Upper lobe of left lung (tissue), 6 donors: ENCODE data around the gene EMID1. TPM values are rescaled to one million over a fixed set of nuclear protein-coding genes. Genes with fewer than 3 reads are reported as not detected.

ENCODE experiments used
- ATAC-seq, 2 donors: fragments of 200-7000 bp; cut with Tn5 transposase; one replicate each; pipeline ENCODE4 v1.9.1; 2022; ENCODE audit warnings: mild to moderate bottlenecking in 2 of 2, moderate library complexity in 2 of 2; ENCODE audit not compliant: low FRiP score in 2 of 2
- DNase-seq, 2 donors: peaks; one replicate each; pipeline ENCODE4 v3.0.0-alpha.2; 2019 to 2020
- H3K27ac ChIP-seq, 4 donors: fragments of 200-600 bp; sonication (generic); one replicate each; pipeline ENCODE4 v1.5.1; 2016 to 2019
- H3K27me3 ChIP-seq, 4 donors: fragments of 200-600 bp; sonication (generic); one replicate each; pipeline ENCODE4 v1.5.1; 2017 to 2019
- H3K36me3 ChIP-seq, 4 donors: fragments of 200-600 bp; sonication (generic); one replicate each; pipeline ENCODE4 v1.5.1; 2016 to 2019
- H3K4me1 ChIP-seq, 4 donors: fragments of 200-600 bp; sonication (generic); one replicate each; pipeline ENCODE4 v1.5.1; 2018 to 2019
- H3K4me3 ChIP-seq, 4 donors: fragments of 200-600 bp; sonication (generic); one replicate each; pipeline ENCODE4 v1.5.1; 2017 to 2019; ENCODE audit warnings: mild to moderate bottlenecking in 2 of 4, moderate library complexity in 1 of 4
- H3K9me3 ChIP-seq, 4 donors: fragments of 200-600 bp; sonication (generic); one replicate each; pipeline ENCODE4 v1.5.1; 2018 to 2019
- EP300 ChIP-seq, 4 donors: sonication (generic); formaldehyde crosslinking; IDR thresholded peaks; one replicate each; pipeline ENCODE4 v1.5.1; 2017; ENCODE audit warnings: antibody characterized with exemption in 4 of 4, control low read depth in 2 of 4
- POLR2A ChIP-seq, 4 donors: fragments of 450-650 bp; IDR thresholded peaks; one replicate each; pipeline ENCODE4 v1.5.1; 2016 to 2017; ENCODE audit warnings: antibody characterized with exemption in 4 of 4, mild to moderate bottlenecking in 2 of 4
- POLR2AphosphoS5 ChIP-seq, 2 donors: sonication (generic); formaldehyde crosslinking; IDR thresholded peaks; one replicate each; pipeline ENCODE4 v1.5.1; 2017; ENCODE audit warnings: antibody characterized with exemption in 2 of 2
- WGBS, 2 donors: methylation state at CpG; one replicate each; pipeline ENCODE4 v1.1.5; 2017 to 2018; 5-methylcytosine and 5-hydroxymethylcytosine counted together
- total RNA-seq, 6 donors: library from RNA; depleted of rRNA in 4 of 6; stranded (reverse); fragments of >200 nt in 4 of 6; gene quantifications; one replicate each; pipeline versions ENCODE4 v1.1.0 to v1.2.1, GENCODE V29; 2016 to 2021
- TF ChIP-seq, protein P1 (sequence below), 6 experiments: fragments of 450-650 bp in 4 of 6; fragments of 200-600 bp in 2 of 6; sonication (generic) in 2 of 6; IDR thresholded peaks; one replicate each; pipeline ENCODE4 v1.5.1; 2016 to 2019; ENCODE audit warnings: antibody characterized with exemption in 6 of 6
- donor health status: DM: no; HTN: no; CAD: no; lungs with moderate emphysema.
- donor health status: DM: no; HTN: yes; CAD: no; lungs with severe emphysema.

Gene EMID1
- total RNA-seq, result 10 to 100 TPM in 2 of 6 donors, 1 to 10 TPM in 4; 2.1 to 31.6 (median 8.4) TPM

GRCh38 chr22:29205594-29206371, at the start of gene EMID1:
Gene EMID1 (plus strand): TSS chr22:29205896. CDS start chr22:29206039, 143 bp downstream.
- no peak for TF ChIP-seq POLR2A (IDR thresholded peaks at IDR 0.05)
- TF ChIP-seq, protein P1, sequence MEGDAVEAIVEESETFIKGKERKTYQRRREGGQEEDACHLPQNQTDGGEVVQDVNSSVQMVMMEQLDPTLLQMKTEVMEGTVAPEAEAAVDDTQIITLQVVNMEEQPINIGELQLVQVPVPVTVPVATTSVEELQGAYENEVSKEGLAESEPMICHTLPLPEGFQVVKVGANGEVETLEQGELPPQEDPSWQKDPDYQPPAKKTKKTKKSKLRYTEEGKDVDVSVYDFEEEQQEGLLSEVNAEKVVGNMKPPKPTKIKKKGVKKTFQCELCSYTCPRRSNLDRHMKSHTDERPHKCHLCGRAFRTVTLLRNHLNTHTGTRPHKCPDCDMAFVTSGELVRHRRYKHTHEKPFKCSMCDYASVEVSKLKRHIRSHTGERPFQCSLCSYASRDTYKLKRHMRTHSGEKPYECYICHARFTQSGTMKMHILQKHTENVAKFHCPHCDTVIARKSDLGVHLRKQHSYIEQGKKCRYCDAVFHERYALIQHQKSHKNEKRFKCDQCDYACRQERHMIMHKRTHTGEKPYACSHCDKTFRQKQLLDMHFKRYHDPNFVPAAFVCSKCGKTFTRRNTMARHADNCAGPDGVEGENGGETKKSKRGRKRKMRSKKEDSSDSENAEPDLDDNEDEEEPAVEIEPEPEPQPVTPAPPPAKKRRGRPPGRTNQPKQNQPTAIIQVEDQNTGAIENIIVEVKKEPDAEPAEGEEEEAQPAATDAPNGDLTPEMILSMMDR (IDR thresholded peaks at IDR 0.05), result peak in 3 of 6 experiments; percentile 20 to 40 (median 21)
- Histone ChIP-seq H3K4me1 (peaks cover 19 to 48% (median 40%) of the 10 kb centered on the region in 4 donors), H3K27ac (peak within 1 kb of the TSS; percentile 44 to 93 (median 68)), H3K4me3 (peak within 1 kb of the TSS; percentile 53 to 73 (median 59)), H3K36me3 (no peaks in the 10 kb centered on the region), H3K27me3 (peaks cover 0 to 7% (median 0%) of the 10 kb centered on the region in 4 donors), H3K9me3 (no peaks in the 10 kb centered on the region)
- ATAC-seq, result peak in 1 of 2 donors; percentile 41
- peak; percentile 36 to 90 for DNase-seq
- 5 to 8% methylated on average over 7 to 28 of the region's 90 CpGs for WGBS, 2 donors

GRCh38 chr22:29155966-29156365, 49.7 kb upstream of the EMID1 start:
- Histone ChIP-seq H3K36me3 (no peaks in the 10 kb centered on the region), H3K4me3 (no peak overlapping the region), H3K4me1 (peaks cover 17 to 29% (median 24%) of the 10 kb centered on the region in 4 donors), H3K27ac (no peak overlapping the region), H3K9me3 (no peaks in the 10 kb centered on the region), H3K27me3 (no peaks in the 10 kb centered on the region)
- TF ChIP-seq POLR2A (IDR thresholded peaks at IDR 0.05), result no peak
- no peak for TF ChIP-seq EP300 (IDR thresholded peaks at IDR 0.05)
- TF ChIP-seq POLR2AphosphoS5 (IDR thresholded peaks at IDR 0.05), result no peak
- TF ChIP-seq, protein P1 (IDR thresholded peaks at IDR 0.05), result no peak
- WGBS, 2 donors, result 71 to 100% methylated on average over 1 of the region's 1 CpG
- ATAC-seq (no peak), DNase-seq (no peak)

DNA sequence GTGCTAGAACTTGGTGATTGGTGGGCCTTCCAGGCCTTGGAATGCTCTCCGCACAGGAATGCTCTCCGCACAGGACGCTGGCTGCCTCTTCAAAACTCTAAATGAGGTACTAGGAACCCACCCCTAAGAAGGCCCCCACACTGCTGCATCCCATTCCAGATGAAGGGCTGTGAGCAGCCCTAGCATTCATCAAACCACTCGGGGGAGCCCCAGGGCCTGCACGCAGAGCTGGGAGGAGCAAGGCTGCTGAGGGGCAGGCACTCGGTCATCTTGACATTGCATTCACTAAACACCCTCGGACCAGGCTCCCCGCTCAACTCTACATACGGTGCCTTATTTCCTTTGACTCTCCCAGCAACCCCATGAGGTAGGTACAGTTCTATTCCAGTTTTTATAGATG, 49.2 kb upstream of the EMID1 start:
- ATAC-seq (no peak), DNase-seq (no peak)
- WGBS, 2 donors, result 40 to 55% methylated on average over 1 to 8 of the region's 9 CpGs
- H3K36me3 ChIP-seq, result no peaks in the 10 kb centered on the region
- H3K4me3 ChIP-seq, result no peak overlapping the region
- H3K27me3 ChIP-seq, result no peaks in the 10 kb centered on the region
- TF ChIP-seq POLR2A (IDR thresholded peaks at IDR 0.05), result no peak
- no peak for TF ChIP-seq POLR2AphosphoS5 (IDR thresholded peaks at IDR 0.05)
- no peak for TF ChIP-seq EP300 (IDR thresholded peaks at IDR 0.05)
- TF ChIP-seq, protein P1 (IDR thresholded peaks at IDR 0.05), result no peak
- no peak overlapping the region for H3K27ac ChIP-seq
- H3K4me1 ChIP-seq, result peaks cover 17 to 29% (median 24%) of the 10 kb centered on the region in 4 donors
- H3K9me3 ChIP-seq, result no peaks in the 10 kb centered on the region

GRCh38 chr22:29157759-29158535, 47.7 kb upstream of the EMID1 start:
- H3K9me3 ChIP-seq, result no peaks in the 10 kb centered on the region
- no peaks in the 10 kb centered on the region for H3K27me3 ChIP-seq
- 88 to 96% methylated on average over 11 of the region's 11 CpGs for WGBS, 2 donors
- ATAC-seq, result no peak
- H3K36me3 ChIP-seq, result no peaks in the 10 kb centered on the region
- no peak overlapping the region for H3K27ac ChIP-seq
- H3K4me3 ChIP-seq, result no peak overlapping the region
- H3K4me1 ChIP-seq, result peaks cover 8 to 18% (median 12%) of the 10 kb centered on the region in 4 donors
- no peak for DNase-seq
- no peak for TF ChIP-seq POLR2AphosphoS5 (IDR thresholded peaks at IDR 0.05)
- no peak for TF ChIP-seq EP300 (IDR thresholded peaks at IDR 0.05)
- TF ChIP-seq, protein P1 (IDR thresholded peaks at IDR 0.05), result no peak
- TF ChIP-seq POLR2A (IDR thresholded peaks at IDR 0.05), result no peak
